Astrocyte (in vitro differentiated cells and primary cell): Measurements from ENCODE around the gene SRSF3. TPM values are rescaled to one million over a fixed set of nuclear protein-coding genes. Genes with fewer than 3 reads are reported as not detected.
A peak's percentile ranks its signal among the peaks of the same experiment; 100 is the strongest.
"Not testable (repeated sequence)": the region's sequence is repeated elsewhere in the genome, so short reads cannot be mapped to it uniquely, and the experiment has no call there.

Experiments
- DNase-seq: peaks from one replicate; pipeline ENCODE4 v3.0.0-alpha.2; 2010; ENCODE audit warnings: low read depth
- FAIRE-seq: peaks from 2 replicates; lab custom pipeline; 2011; peaks lifted over from hg19 to GRCh38; lab: Jason Lieb, UNC
- H2AFZ ChIP-seq: 2 replicates; pipeline ENCODE4 v1.6.0; 2012; ENCODE audit warnings: low read depth, low read length, inconsistent platforms
- H3K27ac ChIP-seq: 2 replicates; pipeline ENCODE4 v1.5.1; 2011; ENCODE audit warnings: low read depth, low read length, inconsistent platforms
- H3K27me3 ChIP-seq: 2 replicates; pipeline ENCODE4 v1.6.0; 2011; ENCODE audit warnings: low read length, inconsistent platforms; ENCODE audit not compliant: insufficient read depth
- H3K36me3 ChIP-seq: 2 replicates; pipeline ENCODE4 v1.5.1; 2011; ENCODE audit warnings: low read length, inconsistent platforms; ENCODE audit not compliant: insufficient read depth
- H3K4me1 ChIP-seq: 2 replicates; pipeline ENCODE4 v1.5.1; 2011; ENCODE audit warnings: low read length, inconsistent platforms; ENCODE audit not compliant: insufficient read depth
- H3K4me2 ChIP-seq: 2 replicates; pipeline ENCODE4 v1.6.0; 2012; ENCODE audit warnings: low read length, inconsistent platforms
- H3K4me3 ChIP-seq: 2 replicates; pipeline ENCODE4 v1.5.1; 2011; ENCODE audit warnings: low read depth, mild to moderate bottlenecking, low read length, inconsistent platforms; ENCODE audit not compliant: insufficient read depth
- H3K79me2 ChIP-seq: 2 replicates; pipeline ENCODE4 v1.6.0; 2012; ENCODE audit warnings: mild to moderate bottlenecking, low read length, inconsistent platforms; ENCODE audit not compliant: insufficient read depth
- H3K9ac ChIP-seq: 2 replicates; pipeline ENCODE4 v1.6.0; 2012; ENCODE audit warnings: mild to moderate bottlenecking, low read length, inconsistent platforms
- H3K9me3 ChIP-seq: 2 replicates; pipeline ENCODE4 v1.5.1; 2012; ENCODE audit warnings: low read depth, mild to moderate bottlenecking, low read length, inconsistent platforms; ENCODE audit not compliant: insufficient read depth
- H4K20me1 ChIP-seq: 2 replicates; pipeline ENCODE4 v1.6.0; 2012; ENCODE audit warnings: low read length, inconsistent platforms; ENCODE audit not compliant: insufficient read depth
- H3K27ac Mint-ChIP-seq: one replicate; pipeline ENCODE4 v1.8.0; 2021; ENCODE audit warnings: mild to moderate bottlenecking, mixed read lengths; ENCODE audit not compliant: unreplicated experiment
- H3K27me3 Mint-ChIP-seq: one replicate; pipeline ENCODE4 v1.8.0; 2021; ENCODE audit warnings: low read depth, mixed read lengths; ENCODE audit not compliant: unreplicated experiment
- H3K36me3 Mint-ChIP-seq: one replicate; pipeline ENCODE4 v1.8.0; 2021; ENCODE audit warnings: low read depth, mixed read lengths; ENCODE audit not compliant: unreplicated experiment
- H3K4me1 Mint-ChIP-seq: one replicate; pipeline ENCODE4 v1.8.0; 2021; ENCODE audit warnings: low read depth, mixed read lengths; ENCODE audit not compliant: unreplicated experiment
- H3K4me3 Mint-ChIP-seq: one replicate; pipeline ENCODE4 v1.8.0; 2021; ENCODE audit warnings: mild to moderate bottlenecking, moderate library complexity, mixed read lengths; ENCODE audit not compliant: unreplicated experiment
- H3K9me3 Mint-ChIP-seq: one replicate; pipeline ENCODE4 v1.8.0; 2021; ENCODE audit warnings: mild to moderate bottlenecking, mixed read lengths; ENCODE audit not compliant: unreplicated experiment
- EZH2 ChIP-seq: IDR thresholded peaks from 2 replicates; pipeline ENCODE4 v1.6.1; 2012; ENCODE audit warnings: mild to moderate bottlenecking, low read length, inconsistent platforms; ENCODE audit not compliant: insufficient read depth
- total RNA-seq: library from RNA; stranded (reverse); gene quantifications from 2 replicates; pipeline ENCODE4 v1.2.1, GENCODE V29; 2021
- TF ChIP-seq, protein P1 (sequence below): IDR thresholded peaks from 2 replicates; pipeline ENCODE4 v1.5.1; 2011; ENCODE audit warnings: low read depth, mild to moderate bottlenecking, inconsistent platforms, low read length, moderate library complexity; ENCODE audit not compliant: insufficient read depth

Gene SRSF3
- total RNA-seq, 1 donor from 2014 or later, result 260 TPM

GRCh38 chr6:36610041-36610955 is 16.1 kb downstream of the SRSF3 start:
- no peak overlapping the region for H3K27ac Mint-ChIP-seq
- Histone ChIP-seq H2AFZ (no peak overlapping the region), H3K4me2 (no peak overlapping the region), H3K9me3 (no peaks in the 10 kb centered on the region), H3K4me1 (no peaks in the 10 kb centered on the region), H3K79me2 (peaks cover 31% of the 10 kb centered on the region), H3K4me3 (no peak overlapping the region), H3K27ac (no peak overlapping the region), H3K36me3 (peaks cover 50% of the 10 kb centered on the region), H3K9ac (no peak overlapping the region), H3K27me3 (no peaks in the 10 kb centered on the region), H4K20me1 (peaks cover 76% of the 10 kb centered on the region)
- peaks cover 21% of the 10 kb centered on the region for H3K4me1 Mint-ChIP-seq
- no peak for TF ChIP-seq EZH2
- TF ChIP-seq, protein P1, sequence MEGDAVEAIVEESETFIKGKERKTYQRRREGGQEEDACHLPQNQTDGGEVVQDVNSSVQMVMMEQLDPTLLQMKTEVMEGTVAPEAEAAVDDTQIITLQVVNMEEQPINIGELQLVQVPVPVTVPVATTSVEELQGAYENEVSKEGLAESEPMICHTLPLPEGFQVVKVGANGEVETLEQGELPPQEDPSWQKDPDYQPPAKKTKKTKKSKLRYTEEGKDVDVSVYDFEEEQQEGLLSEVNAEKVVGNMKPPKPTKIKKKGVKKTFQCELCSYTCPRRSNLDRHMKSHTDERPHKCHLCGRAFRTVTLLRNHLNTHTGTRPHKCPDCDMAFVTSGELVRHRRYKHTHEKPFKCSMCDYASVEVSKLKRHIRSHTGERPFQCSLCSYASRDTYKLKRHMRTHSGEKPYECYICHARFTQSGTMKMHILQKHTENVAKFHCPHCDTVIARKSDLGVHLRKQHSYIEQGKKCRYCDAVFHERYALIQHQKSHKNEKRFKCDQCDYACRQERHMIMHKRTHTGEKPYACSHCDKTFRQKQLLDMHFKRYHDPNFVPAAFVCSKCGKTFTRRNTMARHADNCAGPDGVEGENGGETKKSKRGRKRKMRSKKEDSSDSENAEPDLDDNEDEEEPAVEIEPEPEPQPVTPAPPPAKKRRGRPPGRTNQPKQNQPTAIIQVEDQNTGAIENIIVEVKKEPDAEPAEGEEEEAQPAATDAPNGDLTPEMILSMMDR, result no peak
- H3K36me3 Mint-ChIP-seq, result peaks cover 25% of the 10 kb centered on the region
- FAIRE-seq (no peak), DNase-seq (peak; percentile 40)
- H3K4me3 Mint-ChIP-seq, result peak overlapping the region; percentile 45
- H3K9me3 Mint-ChIP-seq, result no peaks in the 10 kb centered on the region
- no peaks in the 10 kb centered on the region for H3K27me3 Mint-ChIP-seq

DNA sequence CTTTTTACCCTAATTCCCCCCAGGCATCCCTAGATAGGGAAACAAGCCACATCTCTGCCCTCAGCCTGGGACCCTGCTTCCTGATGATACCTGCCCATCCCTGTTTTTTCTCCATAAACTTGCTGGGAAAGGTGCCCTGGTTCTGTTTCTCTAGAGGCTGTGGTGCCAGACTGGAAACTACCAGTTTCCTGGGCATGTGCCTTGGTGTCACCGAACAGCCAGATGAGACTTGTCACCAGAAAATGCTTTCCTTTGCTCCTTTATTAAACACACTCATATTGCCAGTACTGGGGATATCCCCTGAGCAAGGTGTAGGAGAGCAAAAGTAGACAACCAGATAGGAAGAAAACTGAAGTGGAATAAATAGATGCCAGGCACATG is 16.8 kb downstream of the SRSF3 start:
- peaks cover 72% of the 10 kb centered on the region for H4K20me1 ChIP-seq
- H3K27ac ChIP-seq, result no peak overlapping the region
- FAIRE-seq (no peak), DNase-seq (no peak)
- Mint-ChIP-seq H3K27me3 (no peaks in the 10 kb centered on the region), H3K27ac (peak overlapping the region; percentile 23), H3K36me3 (peaks cover 19% of the 10 kb centered on the region), H3K9me3 (no peaks in the 10 kb centered on the region), H3K4me1 (peaks cover 15% of the 10 kb centered on the region), H3K4me3 (peak overlapping the region; percentile 45)
- no peak overlapping the region for H2AFZ ChIP-seq
- no peak for TF ChIP-seq EZH2
- TF ChIP-seq, protein P1, result no peak
- no peak overlapping the region for H3K9ac ChIP-seq
- no peaks in the 10 kb centered on the region for H3K9me3 ChIP-seq
- no peaks in the 10 kb centered on the region for H3K4me1 ChIP-seq
- peaks cover 44% of the 10 kb centered on the region for H3K36me3 ChIP-seq
- no peak overlapping the region for H3K4me2 ChIP-seq
- H3K4me3 ChIP-seq, result no peak overlapping the region
- H3K27me3 ChIP-seq, result no peaks in the 10 kb centered on the region
- peaks cover 25% of the 10 kb centered on the region for H3K79me2 ChIP-seq

DNA sequence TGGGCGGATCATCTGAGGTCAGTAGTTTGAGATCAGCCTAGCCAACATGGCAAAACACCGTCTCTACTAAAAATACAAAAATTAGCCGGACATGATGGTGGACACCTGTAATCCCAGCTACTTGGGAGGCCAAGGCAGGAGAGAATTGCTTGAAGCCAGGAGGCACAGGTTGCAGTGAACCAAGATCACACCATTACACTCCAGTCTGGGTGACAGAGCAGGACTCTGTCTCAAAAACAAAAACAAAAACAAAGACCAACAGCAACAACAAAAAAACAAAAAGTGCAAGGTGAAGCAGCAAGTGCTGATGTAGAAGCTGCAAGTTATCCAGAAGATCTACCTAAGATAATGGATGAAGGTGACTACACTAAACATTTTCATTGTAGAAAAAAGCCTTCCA is 17.5 kb downstream of the SRSF3 start:
- not testable (repeated sequence) for FAIRE-seq, H3K9me3 ChIP-seq, H3K4me2 ChIP-seq, H3K4me1 ChIP-seq, H3K4me3 Mint-ChIP-seq, H3K27me3 Mint-ChIP-seq, H3K27me3 ChIP-seq, H3K4me3 ChIP-seq, H2AFZ ChIP-seq, H3K9ac ChIP-seq, H3K9me3 Mint-ChIP-seq, H3K27ac ChIP-seq, DNase-seq
- H3K36me3 Mint-ChIP-seq, result peaks cover 17% of the 10 kb centered on the region
- Histone ChIP-seq H4K20me1 (peaks cover 68% of the 10 kb centered on the region), H3K79me2 (peaks cover 22% of the 10 kb centered on the region), H3K36me3 (peaks cover 40% of the 10 kb centered on the region)
- H3K27ac Mint-ChIP-seq, result peak overlapping the region; percentile 26
- H3K4me1 Mint-ChIP-seq, result peaks cover 11% of the 10 kb centered on the region
